HG02981 (cell line): ENCODE measurements around the gene USP36.
"Not testable (repeated sequence)": the region's sequence is repeated elsewhere in the genome, so short reads cannot be mapped to it uniquely, and the experiment has no call there.

Experiments used
- ATAC-seq: cut with Tn5 transposase; IDR thresholded peaks from one replicate; pipeline ENCODE4 v1.9.1; 2021; ENCODE audit warnings: mild to moderate bottlenecking, moderate library complexity; ENCODE audit not compliant: unreplicated experiment

Gene USP36

DNA sequence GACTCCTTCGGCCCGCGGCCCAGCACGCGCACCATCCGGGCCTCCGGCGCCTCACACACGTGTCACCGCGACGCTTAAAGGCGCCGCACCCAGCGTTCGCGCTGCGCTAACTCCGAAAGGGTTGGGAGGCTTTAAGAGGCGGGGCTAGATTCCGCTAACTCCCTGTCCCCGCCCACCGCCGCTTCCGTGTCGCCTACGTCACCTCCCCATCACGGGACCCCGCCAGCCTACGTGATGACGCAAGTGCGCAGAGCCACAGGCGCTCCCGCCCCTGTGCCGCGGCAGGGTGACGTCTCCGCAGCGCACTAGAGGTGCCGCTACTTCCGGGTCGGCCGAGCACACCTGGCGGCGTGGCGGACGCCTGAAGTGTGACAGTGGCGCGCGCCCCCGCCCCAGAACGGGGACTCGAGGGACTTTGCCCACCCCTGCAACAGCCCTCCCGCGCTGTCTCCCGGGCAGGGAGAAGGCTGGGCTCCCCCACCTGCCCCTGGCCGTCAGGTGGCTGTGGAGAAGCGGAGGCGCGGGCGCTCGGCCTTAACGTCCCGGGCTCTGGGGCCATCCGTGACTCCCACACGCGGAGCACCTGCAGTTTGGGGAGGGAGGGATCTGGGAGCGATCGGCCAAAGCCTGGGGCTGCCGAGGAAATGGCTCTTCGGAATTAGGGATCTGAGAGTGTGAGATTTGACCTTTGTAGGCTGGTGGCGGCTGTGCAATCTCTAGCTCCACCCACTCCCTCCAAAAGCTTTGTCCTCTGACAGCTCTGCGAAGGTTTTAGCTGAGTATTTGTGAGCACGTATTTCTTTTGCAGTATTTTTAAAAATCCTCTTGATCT, at the start of gene USP36:
Gene USP36, minus strand, starts transcription at position 35 of the 832 bp plus-strand sequence. CDS start 4,451 bp downstream, outside the sequence.
- ATAC-seq: peak; percentile 85

DNA sequence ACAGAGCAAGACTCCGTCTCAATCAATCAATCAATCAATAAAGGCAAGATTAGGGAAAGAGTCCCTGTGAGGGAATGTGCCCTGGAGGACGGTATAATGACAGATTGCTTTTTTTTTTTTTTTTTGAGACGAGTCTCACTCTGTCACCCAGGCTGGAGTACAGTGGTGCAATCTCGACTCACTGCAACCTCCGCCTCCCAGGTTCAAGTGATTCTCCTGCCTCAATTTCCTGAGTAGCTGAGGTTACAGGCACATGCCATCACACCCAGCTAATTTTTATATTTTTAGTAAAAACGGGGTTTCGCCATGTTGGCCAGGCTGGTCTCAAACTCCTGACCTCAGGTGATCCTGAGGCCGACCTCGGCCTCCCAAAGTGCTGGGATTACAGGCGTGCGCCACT, 49.5 kb upstream of the USP36 start:
- ATAC-seq: not testable (repeated sequence)

DNA sequence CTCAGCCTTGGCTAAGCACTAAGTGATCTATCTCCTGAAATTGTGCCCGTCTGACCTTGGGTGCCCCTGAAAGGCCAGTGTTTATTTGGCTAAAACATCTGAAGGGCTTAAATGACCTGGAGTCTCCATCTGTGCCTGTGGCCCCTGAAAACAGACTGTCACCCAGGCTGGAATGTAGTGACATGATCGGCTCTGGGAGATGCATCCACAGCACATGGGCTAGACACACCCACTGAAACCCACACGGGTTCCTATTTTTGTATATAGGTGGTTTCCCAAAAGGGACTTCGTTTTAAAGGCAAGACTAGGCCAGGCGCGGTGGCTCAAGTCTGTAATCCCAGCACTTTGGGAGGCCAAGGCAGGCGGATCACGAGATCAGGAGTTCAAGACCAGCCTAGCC, 48.9 kb upstream of the USP36 start:
- no peak for ATAC-seq

- ATAC-seq: no peak
Measured at GRCh38 chr17:78888941-78889518, 48.4 kb upstream of the USP36 start.

DNA sequence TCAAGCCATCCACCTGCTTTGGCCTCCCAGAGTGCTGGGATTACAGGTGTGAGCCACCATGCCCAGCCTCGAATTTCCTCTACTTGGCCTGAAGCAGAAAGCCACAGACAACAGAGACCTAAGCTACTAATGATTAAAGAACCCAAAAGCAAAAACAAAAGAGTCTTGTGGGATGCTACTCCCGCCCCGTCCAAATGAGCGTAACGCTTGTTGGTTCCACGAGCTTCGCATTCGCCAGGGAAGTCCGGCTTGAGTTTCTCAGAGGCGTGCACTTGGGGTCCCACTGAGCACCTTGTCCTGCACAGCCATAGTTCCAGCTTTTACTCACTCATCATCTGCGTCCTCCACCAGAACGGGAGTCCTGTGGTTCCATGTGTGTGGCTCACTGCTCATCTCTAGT, 46.3 kb upstream of the USP36 start:
- no peak for ATAC-seq

GRCh38 chr17:78885956-78886355, 45.3 kb upstream of the USP36 start:
- ATAC-seq: no peak

GRCh38 chr17:78884876-78885667, 44.5 kb upstream of the USP36 start:
- no peak for ATAC-seq

- no peak for ATAC-seq
Measured at GRCh38 chr17:78884148-78884825, 43.7 kb upstream of the USP36 start.

GRCh38 chr17:78883533-78884131, 43.0 kb upstream of the USP36 start:
- no peak for ATAC-seq

DNA sequence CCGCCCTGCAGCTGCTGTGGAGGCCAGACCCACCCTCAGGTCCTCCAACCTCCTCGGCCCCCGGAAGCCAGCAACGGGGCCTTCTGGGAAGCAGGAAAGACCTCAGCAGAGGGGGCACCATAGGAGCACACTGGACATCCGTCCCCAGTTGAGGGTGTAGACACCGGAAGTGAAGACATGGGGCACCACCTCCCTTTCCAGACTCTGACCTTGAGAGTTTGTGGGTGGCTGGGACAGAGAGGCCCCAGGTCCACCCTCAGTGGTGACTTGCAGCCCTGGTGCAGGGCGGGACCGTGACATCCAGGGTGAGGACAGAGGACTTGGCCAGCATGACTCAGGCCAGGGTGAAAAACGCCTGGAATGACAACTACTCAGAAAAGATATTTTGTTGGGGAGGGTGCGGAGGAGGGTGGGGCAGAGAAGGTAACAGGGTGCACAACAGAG, 42.5 kb upstream of the USP36 start:
- no peak for ATAC-seq

DNA sequence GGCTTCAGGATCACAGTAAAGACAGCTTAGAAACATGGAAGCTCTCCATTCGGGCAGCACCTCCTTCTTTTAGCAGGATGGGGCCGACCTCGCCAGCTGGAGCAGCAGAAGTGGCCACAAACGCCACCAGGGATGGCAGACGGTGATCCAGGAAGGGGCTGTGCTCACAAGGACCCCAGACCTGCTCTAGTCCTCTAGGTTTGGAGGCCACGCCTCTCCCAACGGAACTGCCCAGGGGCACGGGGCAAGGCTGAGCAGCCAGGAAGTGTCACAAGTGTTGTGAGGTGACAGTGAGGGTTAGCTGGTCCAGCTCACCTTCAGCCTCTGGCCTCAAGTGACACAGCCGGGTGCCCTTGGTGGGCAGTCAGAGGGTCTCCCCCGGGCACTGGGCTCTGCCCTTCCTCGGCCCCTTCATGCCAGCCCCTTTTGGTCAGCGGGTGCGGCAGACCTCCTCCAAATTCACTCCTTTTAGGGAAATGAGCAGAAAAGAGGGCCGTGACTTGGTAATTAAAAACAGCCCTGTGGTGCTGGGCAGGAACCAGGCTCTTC, 42.0 kb upstream of the USP36 start:
- ATAC-seq: no peak

DNA sequence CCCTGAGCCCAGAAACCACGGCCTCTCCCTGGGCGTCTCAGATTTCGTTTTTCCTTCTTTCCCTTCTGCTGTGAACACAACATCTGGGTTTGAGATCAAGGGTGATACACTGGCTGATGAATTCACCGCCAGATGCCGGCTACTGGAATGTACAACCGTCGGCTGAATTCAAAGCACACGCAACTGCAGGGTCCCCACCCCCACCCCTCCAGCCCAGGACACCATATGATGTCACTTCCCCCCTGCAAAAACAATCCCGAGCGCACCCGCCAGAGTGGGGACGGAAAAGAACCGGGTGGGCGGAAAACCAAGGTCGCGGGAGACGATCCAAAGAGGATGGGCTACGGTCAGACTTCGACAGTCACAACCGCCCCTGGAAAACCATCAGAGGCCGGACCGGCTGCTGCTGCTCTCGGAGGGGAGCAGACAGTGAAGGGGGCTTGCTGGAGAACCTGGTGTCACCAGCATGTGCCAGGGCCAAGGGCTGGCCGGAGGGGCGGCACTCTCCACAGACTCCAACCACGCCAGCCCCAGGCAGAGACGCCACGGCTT, 39.1 kb upstream of the USP36 start:
- no peak for ATAC-seq

GRCh38 chr17:78878871-78879527, 38.4 kb upstream of the USP36 start:
- ATAC-seq: no peak

DNA sequence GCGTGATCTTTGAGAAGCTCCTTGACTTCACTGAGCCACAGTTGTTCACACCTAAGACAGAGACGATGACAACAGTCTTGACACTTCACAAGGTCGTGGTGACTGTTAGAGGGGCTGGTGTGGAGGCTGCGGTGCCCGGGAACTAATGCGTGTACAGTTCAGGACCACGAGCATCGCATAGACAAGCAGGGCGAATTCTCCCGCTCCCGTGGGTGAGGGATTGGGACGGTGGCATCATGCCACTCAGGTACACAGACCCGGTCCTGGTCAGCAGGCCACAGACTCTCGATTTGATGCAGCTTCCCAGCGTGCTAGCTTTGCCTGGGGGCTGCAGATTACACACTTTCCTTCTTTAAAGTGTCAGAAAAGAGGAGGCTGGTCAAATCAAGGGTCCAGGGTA, 37.6 kb upstream of the USP36 start:
- no peak for ATAC-seq

GRCh38 chr17:78876954-78877517, 36.4 kb upstream of the USP36 start:
- not testable (repeated sequence) for ATAC-seq

DNA sequence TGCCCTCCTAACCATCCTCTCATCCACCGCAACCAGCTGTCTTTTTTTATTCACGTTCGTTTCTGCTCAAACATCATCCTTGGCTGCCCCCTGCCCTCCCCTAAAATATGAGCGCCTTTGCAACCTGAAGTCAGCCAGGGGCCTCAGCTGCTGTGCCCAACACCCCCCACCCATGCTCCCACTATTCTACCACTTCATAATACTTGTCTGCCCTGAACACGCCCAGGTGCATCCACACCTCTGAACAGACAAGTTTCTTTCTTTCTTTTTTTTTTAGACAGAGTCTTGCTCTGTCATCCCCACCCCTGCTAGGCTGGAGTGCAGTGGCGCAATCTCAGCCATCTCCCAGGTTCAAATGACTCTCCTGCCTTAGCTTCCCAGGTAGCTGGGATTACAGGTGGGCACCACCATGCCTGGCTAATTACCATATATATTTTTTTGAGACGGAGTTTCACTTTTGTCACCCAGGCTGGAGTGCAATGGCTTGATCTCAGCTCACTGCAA, 35.5 kb upstream of the USP36 start:
- no peak for ATAC-seq

- no peak for ATAC-seq
Measured at GRCh38 chr17:78875363-78876093, 34.9 kb upstream of the USP36 start.
